Activated naive CD8-positive, alpha-beta T cell treated with anti-CD3 and anti-CD28 coated beads, Interleukin-2, amount 50 U/mL, for 24 hours (primary cell): ENCODE results near the gene CUL9.

Source experiments
- ATAC-seq: fragments of 150-1000 bp; cut with Tn5 transposase; one replicate; pipeline ENCODE4 v1.10.0; 2021
- DNase-seq: peaks from one replicate; pipeline ENCODE4 v3.0.0; 2021
- H3K27ac Mint-ChIP-seq: one replicate; pipeline ENCODE4 v1.8.0; 2021; ENCODE audit warnings: mild to moderate bottlenecking, mixed read lengths
- H3K27me3 Mint-ChIP-seq: one replicate; pipeline ENCODE4 v1.8.0; 2021; ENCODE audit warnings: mixed read lengths
- H3K36me3 Mint-ChIP-seq: one replicate; pipeline ENCODE4 v1.8.0; 2021; ENCODE audit warnings: low read depth, mixed read lengths
- H3K4me1 Mint-ChIP-seq: one replicate; pipeline ENCODE4 v1.8.0; 2021; ENCODE audit warnings: mixed read lengths
- H3K4me3 Mint-ChIP-seq: one replicate; pipeline ENCODE4 v1.8.0; 2021; ENCODE audit warnings: mild to moderate bottlenecking, moderate library complexity, mixed read lengths
- H3K9me3 Mint-ChIP-seq: one replicate; pipeline ENCODE4 v1.8.0; 2021; ENCODE audit warnings: mixed read lengths

Gene CUL9

GRCh38 chr6:43257367-43258145 lies 75.6 kb downstream of the CUL9 start:
- peak; percentile 33 for DNase-seq
- Mint-ChIP-seq H3K4me1 (peaks cover 23% of the 10 kb centered on the region), H3K27me3 (peaks cover 22% of the 10 kb centered on the region), H3K9me3 (no peaks in the 10 kb centered on the region), H3K36me3 (no peaks in the 10 kb centered on the region), H3K4me3 (no peak overlapping the region), H3K27ac (no peak overlapping the region)
- ATAC-seq: peak; percentile 51

- Mint-ChIP-seq H3K27me3 (peaks cover 17% of the 10 kb centered on the region), H3K4me1 (peaks cover 23% of the 10 kb centered on the region), H3K9me3 (no peaks in the 10 kb centered on the region), H3K36me3 (no peaks in the 10 kb centered on the region), H3K27ac (no peak overlapping the region), H3K4me3 (no peak overlapping the region)
- ATAC-seq (no peak), DNase-seq (no peak)
These were observed 76.2 kb downstream of the CUL9 start for GRCh38 chr6:43258180-43258579.

- no peak overlapping the region for H3K27ac Mint-ChIP-seq
- H3K36me3 Mint-ChIP-seq: no peaks in the 10 kb centered on the region
- H3K27me3 Mint-ChIP-seq: peaks cover 10% of the 10 kb centered on the region
- no peaks in the 10 kb centered on the region for H3K9me3 Mint-ChIP-seq
- peaks cover 19% of the 10 kb centered on the region for H3K4me1 Mint-ChIP-seq
- H3K4me3 Mint-ChIP-seq: no peak overlapping the region
- ATAC-seq: no peak
- DNase-seq: no peak
These were observed 77.1 kb downstream of the CUL9 start for GRCh38 chr6:43258807-43259686.

GRCh38 chr6:43260791-43261190 lies 78.8 kb downstream of the CUL9 start:
- peaks cover 10% of the 10 kb centered on the region for H3K4me1 Mint-ChIP-seq
- DNase-seq: no peak
- peaks cover 9% of the 10 kb centered on the region for H3K27me3 Mint-ChIP-seq
- H3K9me3 Mint-ChIP-seq: no peaks in the 10 kb centered on the region
- no peaks in the 10 kb centered on the region for H3K36me3 Mint-ChIP-seq
- no peak overlapping the region for H3K27ac Mint-ChIP-seq
- ATAC-seq: no peak
- H3K4me3 Mint-ChIP-seq: no peak overlapping the region

GRCh38 chr6:43261198-43261597 lies 79.2 kb downstream of the CUL9 start:
- no peak for DNase-seq
- no peak for ATAC-seq
- Mint-ChIP-seq H3K36me3 (no peaks in the 10 kb centered on the region), H3K27me3 (peaks cover 8% of the 10 kb centered on the region), H3K27ac (no peak overlapping the region), H3K4me3 (no peak overlapping the region), H3K4me1 (peaks cover 9% of the 10 kb centered on the region), H3K9me3 (no peaks in the 10 kb centered on the region)

- no peaks in the 10 kb centered on the region for H3K36me3 Mint-ChIP-seq
- peaks cover 4% of the 10 kb centered on the region for H3K27me3 Mint-ChIP-seq
- no peak overlapping the region for H3K4me3 Mint-ChIP-seq
- peaks cover 6% of the 10 kb centered on the region for H3K4me1 Mint-ChIP-seq
- H3K27ac Mint-ChIP-seq: no peak overlapping the region
- H3K9me3 Mint-ChIP-seq: no peaks in the 10 kb centered on the region
- no peak for ATAC-seq
- no peak for DNase-seq
These were observed 80.2 kb downstream of the CUL9 start for GRCh38 chr6:43262000-43262779.

GRCh38 chr6:43262780-43263313 lies 80.9 kb downstream of the CUL9 start:
- ATAC-seq (no peak), DNase-seq (no peak)
- no peaks in the 10 kb centered on the region for H3K9me3 Mint-ChIP-seq
- H3K4me1 Mint-ChIP-seq: no peaks in the 10 kb centered on the region
- H3K27me3 Mint-ChIP-seq: peaks cover 2% of the 10 kb centered on the region
- H3K36me3 Mint-ChIP-seq: no peaks in the 10 kb centered on the region
- no peak overlapping the region for H3K27ac Mint-ChIP-seq
- H3K4me3 Mint-ChIP-seq: no peak overlapping the region

GRCh38 chr6:43263314-43264178 lies 81.5 kb downstream of the CUL9 start:
- DNase-seq: peak; percentile 81
- peak; percentile 95 for ATAC-seq
- Mint-ChIP-seq H3K4me1 (no peaks in the 10 kb centered on the region), H3K27me3 (peaks cover 3% of the 10 kb centered on the region), H3K27ac (peak overlapping the region; percentile 21), H3K9me3 (no peaks in the 10 kb centered on the region), H3K4me3 (no peak overlapping the region), H3K36me3 (no peaks in the 10 kb centered on the region)

- Mint-ChIP-seq H3K9me3 (no peaks in the 10 kb centered on the region), H3K36me3 (no peaks in the 10 kb centered on the region), H3K4me3 (no peak overlapping the region), H3K4me1 (peaks cover 5% of the 10 kb centered on the region), H3K27ac (no peak overlapping the region), H3K27me3 (peaks cover 10% of the 10 kb centered on the region)
- DNase-seq (no peak), ATAC-seq (no peak)
These were observed 82.7 kb downstream of the CUL9 start for GRCh38 chr6:43264599-43265145.

GRCh38 chr6:43265564-43265963 lies 83.6 kb downstream of the CUL9 start:
- no peak overlapping the region for H3K27ac Mint-ChIP-seq
- DNase-seq (no peak), ATAC-seq (no peak)
- peaks cover 7% of the 10 kb centered on the region for H3K4me1 Mint-ChIP-seq
- no peak overlapping the region for H3K4me3 Mint-ChIP-seq
- H3K36me3 Mint-ChIP-seq: no peaks in the 10 kb centered on the region
- H3K27me3 Mint-ChIP-seq: peaks cover 14% of the 10 kb centered on the region
- H3K9me3 Mint-ChIP-seq: no peaks in the 10 kb centered on the region

GRCh38 chr6:43267619-43268354 lies 85.8 kb downstream of the CUL9 start:
- no peak for ATAC-seq
- Mint-ChIP-seq H3K27ac (no peak overlapping the region), H3K27me3 (peaks cover 14% of the 10 kb centered on the region), H3K4me1 (peaks cover 7% of the 10 kb centered on the region), H3K36me3 (no peaks in the 10 kb centered on the region), H3K9me3 (no peaks in the 10 kb centered on the region), H3K4me3 (no peak overlapping the region)
- DNase-seq: no peak

GRCh38 chr6:43268355-43268700 lies 86.3 kb downstream of the CUL9 start:
- H3K27ac Mint-ChIP-seq: no peak overlapping the region
- ATAC-seq (no peak), DNase-seq (no peak)
- H3K36me3 Mint-ChIP-seq: no peaks in the 10 kb centered on the region
- peaks cover 7% of the 10 kb centered on the region for H3K4me1 Mint-ChIP-seq
- H3K27me3 Mint-ChIP-seq: peaks cover 16% of the 10 kb centered on the region
- H3K9me3 Mint-ChIP-seq: no peaks in the 10 kb centered on the region
- H3K4me3 Mint-ChIP-seq: no peak overlapping the region

- H3K36me3 Mint-ChIP-seq: no peaks in the 10 kb centered on the region
- DNase-seq: no peak
- H3K27ac Mint-ChIP-seq: no peak overlapping the region
- no peak for ATAC-seq
- peaks cover 20% of the 10 kb centered on the region for H3K27me3 Mint-ChIP-seq
- H3K4me3 Mint-ChIP-seq: peak overlapping the region; percentile 58
- peaks cover 7% of the 10 kb centered on the region for H3K4me1 Mint-ChIP-seq
- no peaks in the 10 kb centered on the region for H3K9me3 Mint-ChIP-seq
These were observed 86.8 kb downstream of the CUL9 start for GRCh38 chr6:43268782-43269272.
